Tibial nerve (tissue), 4 donors: ENCODE data around the gene SH3BP4.

Experiments
- CTCF ChIP-seq, 5 experiments: fragments of 200-600 bp in 3 of 5; fragments of 450-650 bp in 2 of 5; sonication (generic) in 3 of 5; IDR thresholded peaks; one replicate each; pipeline ENCODE4 v1.5.1; 2016 to 2019; ENCODE audit warnings: antibody characterized with exemption in 5 of 5, mild to moderate bottlenecking in 3 of 5, moderate library complexity in 2 of 5
- EP300 ChIP-seq, 2 donors: sonication (generic); formaldehyde crosslinking; IDR thresholded peaks; one replicate each; pipeline ENCODE4 v1.6.1; 2017; ENCODE audit warnings: antibody characterized with exemption in 2 of 2, mild to moderate bottlenecking in 1 of 2

GRCh38 chr2:234954551-234954992, 2.8 kb downstream of the SH3BP4 start:
- TF ChIP-seq CTCF (IDR thresholded peaks at IDR 0.05) (no peak), EP300 (IDR thresholded peaks at IDR 0.05) (no peak)
